ENCODE results near the gene MON2. TPM values are rescaled to one million over a fixed set of nuclear protein-coding genes. Genes with fewer than 3 reads are reported as not detected.

The MON2 gene
- 10 to 100 TPM; 48.6 to 66.3 TPM for total RNA-seq

DNA sequence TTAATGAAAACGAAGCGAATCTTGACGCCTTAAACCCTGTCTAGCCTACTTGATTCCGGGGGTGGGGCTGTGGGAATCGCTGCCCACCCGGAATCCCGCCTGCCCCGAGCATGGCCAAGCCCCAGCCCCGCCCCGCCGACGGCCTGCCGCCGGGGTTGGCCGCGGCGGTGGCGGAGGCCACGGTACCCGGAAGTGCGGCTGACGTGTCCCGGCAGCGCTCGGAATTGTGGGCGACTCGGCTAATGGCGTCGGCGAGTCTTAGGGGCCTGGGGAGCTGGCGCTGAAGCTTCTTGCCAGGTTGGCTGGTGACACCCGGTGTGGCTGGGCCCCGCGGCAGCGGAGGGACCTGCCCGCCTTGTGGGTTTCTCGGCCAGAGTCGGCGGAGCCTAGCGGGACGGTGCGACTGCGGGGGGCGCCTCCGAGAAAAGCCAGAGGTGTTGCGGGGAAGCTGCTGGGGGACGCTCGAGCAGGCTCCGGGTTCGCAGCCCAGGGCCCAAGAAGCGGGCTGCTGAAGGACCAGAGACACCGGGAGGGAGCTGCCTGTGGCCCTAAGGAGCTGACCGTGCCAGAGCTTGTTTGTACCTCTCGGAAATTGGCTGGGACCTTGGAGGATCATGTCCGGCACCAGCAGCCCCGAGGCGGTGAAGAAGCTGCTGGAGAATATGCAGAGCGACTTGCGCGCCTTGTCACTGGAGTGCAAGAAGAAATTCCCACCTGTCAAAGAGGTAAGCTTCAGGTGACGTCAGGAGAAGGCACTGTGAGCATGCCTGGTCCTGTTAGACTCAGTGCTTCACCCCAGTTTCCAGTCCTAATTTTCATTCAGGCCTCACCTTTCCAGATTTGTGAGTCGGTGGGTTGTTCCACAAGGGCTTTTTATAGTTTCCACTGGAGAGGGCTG, at the start of gene MON2:
Gene MON2, plus strand, starts transcription at position 233 of the 898 bp plus-strand sequence. Its CDS starts 382 bp downstream, at position 615.
- no peaks in the 10 kb centered on the region for H3K4me1 ChIP-seq (replicated peaks)
- no peaks in the 10 kb centered on the region for H3K27me3 ChIP-seq (replicated peaks; ENCODE audit: insufficient read depth)
- TF ChIP-seq POLR2A (IDR thresholded peaks at IDR 0.05) (peak; percentile 77), CTCF (IDR thresholded peaks at IDR 0.05) (no peak), POLR2AphosphoS5 (IDR thresholded peaks at IDR 0.05) (peak; percentile 85)
- DNase-seq (ENCODE audit: low spot score): peak; percentile 85
- WGBS: under 1% methylated on average over 31 of the region's 62 CpGs
- peak within 1 kb of the TSS; percentile 89 to 90 for H3K27ac ChIP-seq
- no peaks in the 10 kb centered on the region for H3K9me3 ChIP-seq
- H3K4me3 ChIP-seq: peak within 1 kb of the TSS; percentile 70 to 83
- intact Hi-C loops (cut with DNase I): no loop called here
- H3K36me3 ChIP-seq: no peaks in the 10 kb centered on the region

- DNase-seq (ENCODE audit: low spot score): no peak
- Histone ChIP-seq H3K27ac (no peak overlapping the region), H3K4me1 (replicated peaks) (no peaks in the 10 kb centered on the region), H3K36me3 (no peaks in the 10 kb centered on the region), H3K9me3 (no peaks in the 10 kb centered on the region), H3K27me3 (replicated peaks; ENCODE audit: insufficient read depth) (no peaks in the 10 kb centered on the region), H3K4me3 (no peak overlapping the region)
- TF ChIP-seq POLR2A (IDR thresholded peaks at IDR 0.05): no peak
- no peak for TF ChIP-seq CTCF (IDR thresholded peaks at IDR 0.05)
- no peak for TF ChIP-seq POLR2AphosphoS5 (IDR thresholded peaks at IDR 0.05)
- intact Hi-C loops (cut with DNase I): no loop called here
- WGBS: 77% methylated on average over 3 of the region's 3 CpGs
These were observed 40.5 kb upstream of the MON2 start for GRCh38 chr12:62426089-62426488.

DNA sequence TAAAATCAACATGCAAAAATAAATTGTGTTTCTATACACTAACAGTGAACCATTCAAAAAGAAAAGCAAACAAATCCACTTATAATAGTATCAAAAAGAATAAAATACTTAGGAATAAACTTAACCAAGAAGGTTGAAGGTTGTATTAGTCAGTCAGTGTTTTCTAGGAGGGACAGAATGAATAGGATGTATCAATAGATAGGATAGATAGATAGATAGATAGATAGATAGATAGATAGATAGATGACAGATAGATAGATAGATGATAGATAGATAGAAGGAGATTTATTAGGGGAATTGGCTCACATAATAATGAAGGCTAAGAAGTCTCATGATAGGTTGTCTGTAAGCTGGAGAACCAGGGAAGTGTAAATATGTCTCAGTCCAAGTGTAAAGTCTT, 37.2 kb upstream of the MON2 start:
- H3K4me1 ChIP-seq (replicated peaks): no peaks in the 10 kb centered on the region
- no peak for DNase-seq (ENCODE audit: low spot score)
- no peaks in the 10 kb centered on the region for H3K36me3 ChIP-seq
- no peaks in the 10 kb centered on the region for H3K27me3 ChIP-seq (replicated peaks; ENCODE audit: insufficient read depth)
- intact Hi-C loops (cut with DNase I): no loop called here
- no peaks in the 10 kb centered on the region for H3K9me3 ChIP-seq
- H3K27ac ChIP-seq: no peak overlapping the region
- no peak overlapping the region for H3K4me3 ChIP-seq
- no peak for TF ChIP-seq CTCF (IDR thresholded peaks at IDR 0.05)
- no peak for TF ChIP-seq POLR2AphosphoS5 (IDR thresholded peaks at IDR 0.05)
- TF ChIP-seq POLR2A (IDR thresholded peaks at IDR 0.05): no peak

GRCh38 chr12:62434494-62435302, 31.9 kb upstream of the MON2 start:
- Histone ChIP-seq H3K9me3 (no peaks in the 10 kb centered on the region), H3K27me3 (replicated peaks; ENCODE audit: insufficient read depth) (no peaks in the 10 kb centered on the region), H3K4me3 (peak overlapping the region; percentile 30 to 31), H3K36me3 (no peaks in the 10 kb centered on the region), H3K27ac (no peak overlapping the region), H3K4me1 (replicated peaks) (no peaks in the 10 kb centered on the region)
- TF ChIP-seq POLR2AphosphoS5 (IDR thresholded peaks at IDR 0.05) (no peak), CTCF (IDR thresholded peaks at IDR 0.05) (no peak), POLR2A (IDR thresholded peaks at IDR 0.05) (no peak)
- intact Hi-C loops (cut with DNase I): loop anchor here (5.0 to 10.0 kb wide), 2 partner anchors 150 to 363 kb away; no protein-coding TSS in a partner anchor
- WGBS: 25% methylated on average over 16 of the region's 16 CpGs
- DNase-seq (ENCODE audit: low spot score): peak; percentile 40
